H1 (cell line): ENCODE measurements around the gene ZNF350. TPM values are rescaled to one million over a fixed set of nuclear protein-coding genes. Genes with fewer than 3 reads are reported as not detected.

Experiments
- CEBPB ChIP-seq: IDR thresholded peaks from 2 replicates; pipeline ENCODE4 v1.6.1; 2012; ENCODE audit warnings: low read depth, low read length
- CHD2 ChIP-seq: IDR thresholded peaks from 2 replicates; pipeline ENCODE4 v1.6.1; 2012; ENCODE audit warnings: low read length, improper control_type of control experiment
- EP300 ChIP-seq, 2 experiments: IDR thresholded peaks; 1 replicate in 1 of 2; 2 replicates in 1 of 2; pipeline ENCODE4 v1.6.1; 2011 to 2012; ENCODE audit warnings: low read depth in 2 of 2, low read length in 2 of 2, mild to moderate bottlenecking in 2 of 2, borderline replicate concordance in 1 of 2, inconsistent platforms in 1 of 2, moderate library complexity in 1 of 2
- GTF2F1 ChIP-seq: IDR thresholded peaks from 2 replicates; pipeline ENCODE4 v1.6.1; 2012; ENCODE audit warnings: low read depth, low read length, improper control_type of control experiment, borderline replicate concordance
- NRF1 ChIP-seq: IDR thresholded peaks from 2 replicates; pipeline ENCODE4 v1.6.1; 2011; ENCODE audit warnings: mild to moderate bottlenecking, low read depth, low read length, improper control_type of control experiment
- POU5F1 ChIP-seq: IDR thresholded peaks from 2 replicates; pipeline ENCODE4 v1.6.1; 2011; ENCODE audit warnings: low read depth, mild to moderate bottlenecking, low read length, moderate library complexity
- RXRA ChIP-seq: IDR thresholded peaks from 2 replicates; pipeline ENCODE4 v1.6.1; 2011; ENCODE audit warnings: low read depth, mild to moderate bottlenecking, low read length, moderate library complexity; ENCODE audit not compliant: insufficient read depth
- SP2 ChIP-seq: IDR thresholded peaks from 2 replicates; pipeline ENCODE4 v1.6.1; 2012; ENCODE audit warnings: mild to moderate bottlenecking, low read length, inconsistent platforms
- SP4 ChIP-seq: IDR thresholded peaks from 2 replicates; pipeline ENCODE4 v1.6.1; 2012; ENCODE audit warnings: low read length, inconsistent platforms
- polyA plus RNA-seq, 7 experiments: library from polyadenylated mRNA; depleted of rRNA in 3 of 7; stranded (reverse) in 5 of 7; unstranded in 2 of 7; fragments of >200 nt in 5 of 7; fragments of 200-250 nt in 2 of 7; gene quantifications; 1 replicate in 5 of 7; 2 replicates in 1 of 7; 4 replicates in 1 of 7; pipeline versions ENCODE4 v1.2.1 to v1.2.3, GENCODE V29; 2011 to 2013; ENCODE audit warnings: missing spikeins in 2 of 7, mixed read lengths in 2 of 7
- total RNA-seq: library from RNA; stranded (reverse); fragmentation: NEBNext Ultra II Directional; extraction: Animal tissue kit (Norgen Biotek cat#: 25700); gene quantifications from 2 replicates; pipeline ENCODE4 v1.2.1, GENCODE V29; 2021

Gene ZNF350
- total and polyA plus RNA-seq, 2 of the 8 experiments (the other 6 are each of a cell fraction or from before 2014, with no cell fraction given) = 1.7 to 5.3 TPM

DNA sequence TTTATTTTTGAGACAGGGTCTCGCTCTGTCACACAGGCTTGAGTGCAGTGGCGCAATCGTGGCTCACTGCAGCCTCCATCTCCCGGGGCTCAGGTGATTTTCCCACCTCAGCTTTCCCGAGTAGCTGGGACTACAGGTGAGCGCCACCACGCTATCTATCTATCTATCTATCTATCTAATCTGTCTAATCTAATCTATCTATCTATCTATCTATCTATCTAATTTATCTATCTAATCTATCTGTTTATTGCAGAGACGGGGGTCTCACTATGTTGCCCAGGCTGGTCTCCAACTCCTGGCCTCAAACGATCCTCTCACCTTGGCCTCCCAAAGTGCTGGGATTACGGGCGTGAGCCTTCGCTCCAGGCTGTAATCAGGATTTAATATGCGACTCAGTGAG is 58.8 kb downstream of the ZNF350 start (continued):
- TF ChIP-seq EP300 (IDR thresholded peaks at IDR 0.05; ENCODE audit: borderline replicate concordance in 1 of 2, low read depth in 2 of 2, low read length in 2 of 2) (no peak), POU5F1 (no peak), RXRA (no peak), NRF1 (no peak), SP2 (no peak), GTF2F1 (no peak), SP4 (no peak), CEBPB (no peak), CHD2 (no peak)
